Gastrocnemius medialis (tissue), 4 donors: ENCODE data around the gene CTAG1B.

Source experiments
- CTCF ChIP-seq, 5 experiments: fragments of 450-650 bp in 3 of 5; fragments of 200-600 bp in 2 of 5; sonication (generic) in 2 of 5; IDR thresholded peaks in 4 of 5; conservative IDR thresholded peaks in 1 of 5; 1 replicate in 4 of 5; 2 replicates in 1 of 5; pipeline ENCODE4 v1.5.1; 2016 to 2019; ENCODE audit warnings: antibody characterized with exemption in 5 of 5, mild to moderate bottlenecking in 3 of 5, moderate library complexity in 3 of 5
- POLR2A ChIP-seq, 2 donors: fragments of 450-650 bp; IDR thresholded peaks; one replicate each; pipeline ENCODE4 v1.6.1; 2017; ENCODE audit warnings: antibody characterized with exemption in 2 of 2, mild to moderate bottlenecking in 2 of 2, moderate library complexity in 2 of 2

GRCh38 chrX:154660541-154660940 lies 41.5 kb upstream of the CTAG1B start:
- no peak for TF ChIP-seq POLR2A (IDR thresholded peaks at IDR 0.05)
- no peak for TF ChIP-seq CTCF (IDR thresholded peaks at IDR 0.05 in 4 of 5, conservative IDR thresholded peaks at IDR 0.05 in 1 of 5)
